ENCODE data around the gene CRELD2.

CRELD2 gene

DNA sequence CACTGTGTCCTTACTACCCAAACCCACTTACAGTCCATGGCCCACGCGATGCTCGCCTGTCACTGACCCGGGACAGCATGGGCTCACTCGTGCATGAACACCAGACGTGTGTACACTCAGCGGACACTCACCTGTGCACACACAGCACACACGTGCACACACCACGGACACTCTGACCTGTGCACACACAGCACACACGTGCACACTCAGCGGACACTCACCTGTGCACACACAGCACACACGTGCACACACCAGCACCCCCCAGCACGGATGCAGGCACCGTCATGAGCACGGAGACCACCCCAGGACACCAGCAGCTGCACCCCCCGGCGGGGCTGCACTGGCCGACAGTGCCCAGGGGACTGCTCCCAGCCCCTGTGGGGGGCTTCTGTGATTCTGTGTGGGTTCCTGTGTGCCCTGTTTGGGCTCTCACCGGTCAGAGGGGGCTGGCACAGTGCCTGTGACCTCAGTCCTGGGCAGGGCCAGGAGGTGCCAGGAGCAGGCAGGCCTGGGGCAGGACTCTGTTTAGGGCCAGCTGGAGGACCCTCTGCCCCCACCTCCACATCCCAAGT, 20.2 kb downstream of the CRELD2 start:
- Histone ChIP-seq H3K4me2 (ENCODE audit: low read length) (no peak overlapping the region), H3K36me3 (ENCODE audit: insufficient read depth, low read length) (no peaks in the 10 kb centered on the region; the same call in 1 of the 2 replicates), H3K4me1 (ENCODE audit: insufficient read depth, low read length, severe bottlenecking) (peaks cover 7% of the 10 kb centered on the region), H3K79me2 (ENCODE audit: insufficient read depth, low read length) (no peaks in the 10 kb centered on the region), H3F3A (ENCODE audit: insufficient read depth, low read length) (no peaks in the 10 kb centered on the region), H3K9ac (ENCODE audit: low read length) (no peak overlapping the region), H3K27me3 (ENCODE audit: insufficient read depth, low read length) (peaks cover 8% of the 10 kb centered on the region; the same call in 1 of the 2 replicates), H3K9me2 (ENCODE audit: low read depth, low read length) (no peaks in the 10 kb centered on the region), H2AFZ (ENCODE audit: low read length) (no peak overlapping the region), H4K20me1 (ENCODE audit: insufficient read depth, low read length) (no peaks in the 10 kb centered on the region), H3K27ac (ENCODE audit: low read depth, low read length, poor library complexity, severe bottlenecking) (no peak overlapping the region), H3K4me3 (ENCODE audit: low read depth, low read length, poor library complexity, severe bottlenecking) (no peak overlapping the region), H3K9me3 (ENCODE audit: low read length) (no peaks in the 10 kb centered on the region)
- TF ChIP-seq, protein P1, sequence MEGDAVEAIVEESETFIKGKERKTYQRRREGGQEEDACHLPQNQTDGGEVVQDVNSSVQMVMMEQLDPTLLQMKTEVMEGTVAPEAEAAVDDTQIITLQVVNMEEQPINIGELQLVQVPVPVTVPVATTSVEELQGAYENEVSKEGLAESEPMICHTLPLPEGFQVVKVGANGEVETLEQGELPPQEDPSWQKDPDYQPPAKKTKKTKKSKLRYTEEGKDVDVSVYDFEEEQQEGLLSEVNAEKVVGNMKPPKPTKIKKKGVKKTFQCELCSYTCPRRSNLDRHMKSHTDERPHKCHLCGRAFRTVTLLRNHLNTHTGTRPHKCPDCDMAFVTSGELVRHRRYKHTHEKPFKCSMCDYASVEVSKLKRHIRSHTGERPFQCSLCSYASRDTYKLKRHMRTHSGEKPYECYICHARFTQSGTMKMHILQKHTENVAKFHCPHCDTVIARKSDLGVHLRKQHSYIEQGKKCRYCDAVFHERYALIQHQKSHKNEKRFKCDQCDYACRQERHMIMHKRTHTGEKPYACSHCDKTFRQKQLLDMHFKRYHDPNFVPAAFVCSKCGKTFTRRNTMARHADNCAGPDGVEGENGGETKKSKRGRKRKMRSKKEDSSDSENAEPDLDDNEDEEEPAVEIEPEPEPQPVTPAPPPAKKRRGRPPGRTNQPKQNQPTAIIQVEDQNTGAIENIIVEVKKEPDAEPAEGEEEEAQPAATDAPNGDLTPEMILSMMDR (IDR thresholded peaks at IDR 0.05; ENCODE audit: low read length), result no peak
- TF ChIP-seq EZH2 (IDR thresholded peaks at IDR 0.05; ENCODE audit: borderline replicate concordance, low read length), result no peak

DNA sequence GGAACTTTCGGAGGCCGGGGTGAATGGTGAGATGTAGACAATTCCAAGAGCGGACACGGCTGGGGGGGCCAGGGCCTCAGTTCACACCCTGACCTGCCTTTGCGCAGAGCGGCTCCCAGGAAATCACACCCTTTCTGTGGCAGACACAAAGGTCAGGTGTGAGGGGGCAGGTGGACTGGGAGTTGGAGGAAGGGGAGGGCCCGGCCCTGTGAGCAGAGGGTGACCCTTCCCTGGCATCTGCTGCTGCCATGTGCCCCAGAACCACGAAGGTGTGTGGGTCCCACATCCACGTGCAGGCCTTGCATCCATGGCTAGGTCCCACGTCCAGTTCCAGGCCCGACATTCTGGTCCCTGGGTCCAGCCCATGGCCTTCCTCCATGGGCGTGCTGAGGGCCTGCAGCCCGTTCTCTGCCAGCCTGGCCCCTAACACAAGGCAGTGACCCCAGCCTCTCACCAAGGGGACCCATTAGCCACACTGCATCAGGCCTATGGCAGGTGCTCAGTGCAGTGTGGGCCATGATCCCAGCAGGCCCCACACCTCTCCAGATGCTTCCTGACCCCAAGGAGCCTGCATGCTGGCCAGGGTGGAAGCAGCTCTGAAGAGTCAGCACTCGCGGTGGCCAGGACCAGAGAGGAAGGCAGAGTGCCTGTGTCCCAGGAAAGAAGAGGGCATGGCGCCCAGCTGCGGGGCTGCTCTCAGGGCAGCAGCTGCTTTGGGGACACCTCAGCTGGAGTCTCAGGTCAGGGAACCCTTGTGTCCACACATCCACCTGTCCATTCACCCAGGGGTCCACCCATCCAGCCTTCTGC, 23.3 kb downstream of the CRELD2 start:
- H3K27me3 ChIP-seq (ENCODE audit: insufficient read depth, low read length), result peaks cover 8% of the 10 kb centered on the region; the same call in 1 of the 2 replicates
- H3F3A ChIP-seq (ENCODE audit: insufficient read depth, low read length), result no peaks in the 10 kb centered on the region
- no peaks in the 10 kb centered on the region for H3K9me3 ChIP-seq (ENCODE audit: low read length)
- H3K36me3 ChIP-seq (ENCODE audit: insufficient read depth, low read length), result no peaks in the 10 kb centered on the region; the same call in 1 of the 2 replicates
- H3K79me2 ChIP-seq (ENCODE audit: insufficient read depth, low read length), result no peaks in the 10 kb centered on the region
- H3K9me2 ChIP-seq (ENCODE audit: low read depth, low read length), result no peaks in the 10 kb centered on the region
- peaks cover 4% of the 10 kb centered on the region for H3K4me1 ChIP-seq (ENCODE audit: insufficient read depth, low read length, severe bottlenecking)
- H3K27ac ChIP-seq (ENCODE audit: low read depth, low read length, poor library complexity, severe bottlenecking), result no peak overlapping the region
- no peak overlapping the region for H3K9ac ChIP-seq (ENCODE audit: low read length)
- no peak overlapping the region for H3K4me2 ChIP-seq (ENCODE audit: low read length)
- H2AFZ ChIP-seq (ENCODE audit: low read length), result no peak overlapping the region
- no peak overlapping the region for H3K4me3 ChIP-seq (ENCODE audit: low read depth, low read length, poor library complexity, severe bottlenecking)
- TF ChIP-seq, protein P1 (IDR thresholded peaks at IDR 0.05; ENCODE audit: low read length), result no peak
- TF ChIP-seq EZH2 (IDR thresholded peaks at IDR 0.05; ENCODE audit: borderline replicate concordance, low read length), result no peak
- H4K20me1 ChIP-seq (ENCODE audit: insufficient read depth, low read length), result no peaks in the 10 kb centered on the region

DNA sequence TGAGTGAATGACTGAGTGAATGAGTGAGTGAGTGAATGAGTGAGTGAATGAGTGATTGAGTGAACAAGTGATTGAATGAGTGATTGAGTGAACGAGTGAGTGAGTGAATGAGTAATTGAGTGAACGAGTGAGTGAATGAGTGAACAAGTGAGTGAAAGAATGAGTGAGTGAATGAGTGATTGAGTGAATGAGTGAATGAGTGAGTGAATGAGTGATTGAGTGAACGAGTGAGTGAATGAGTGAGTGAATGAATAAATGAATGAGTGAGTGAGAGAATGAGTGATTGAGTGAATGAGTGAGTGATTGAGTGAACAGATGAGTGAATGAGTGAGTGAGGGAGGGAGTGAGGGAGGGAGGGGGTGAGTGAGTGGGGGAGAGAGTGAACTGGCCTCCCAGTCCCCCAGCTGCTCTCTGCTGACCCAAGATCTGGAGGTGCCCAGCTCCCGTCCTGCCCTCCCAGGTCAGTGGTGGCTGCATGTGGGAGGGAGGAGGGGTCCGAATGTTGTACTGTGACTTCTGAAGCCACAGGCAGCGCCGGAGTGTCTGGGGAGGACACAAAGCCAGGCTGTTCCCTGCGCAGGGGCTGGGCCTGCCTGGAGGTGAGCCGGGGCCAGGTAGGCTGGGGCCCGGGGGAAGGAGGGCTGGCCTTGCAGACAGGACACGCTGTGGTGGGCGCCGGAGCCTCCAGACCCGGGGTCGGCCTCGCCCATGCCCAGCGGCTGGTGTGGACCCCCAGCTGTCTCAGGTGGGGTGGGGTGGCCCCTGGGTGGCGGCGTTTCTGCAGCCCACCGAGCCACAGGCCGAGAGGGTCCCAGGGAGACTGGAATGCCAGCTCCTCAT, 24.4 kb downstream of the CRELD2 start:
- Histone ChIP-seq H3K9ac (ENCODE audit: low read length) (no peak overlapping the region), H3F3A (ENCODE audit: insufficient read depth, low read length) (no peaks in the 10 kb centered on the region), H3K79me2 (ENCODE audit: insufficient read depth, low read length) (no peaks in the 10 kb centered on the region), H3K4me3 (ENCODE audit: low read depth, low read length, poor library complexity, severe bottlenecking) (no peak overlapping the region), H3K9me2 (ENCODE audit: low read depth, low read length) (no peaks in the 10 kb centered on the region), H3K36me3 (ENCODE audit: insufficient read depth, low read length) (no peaks in the 10 kb centered on the region; the same call in 1 of the 2 replicates), H3K27ac (ENCODE audit: low read depth, low read length, poor library complexity, severe bottlenecking) (no peak overlapping the region), H3K4me2 (ENCODE audit: low read length) (no peak overlapping the region), H3K4me1 (ENCODE audit: insufficient read depth, low read length, severe bottlenecking) (peaks cover 4% of the 10 kb centered on the region), H4K20me1 (ENCODE audit: insufficient read depth, low read length) (no peaks in the 10 kb centered on the region), H3K27me3 (ENCODE audit: insufficient read depth, low read length) (peaks cover 5% of the 10 kb centered on the region; the same call in 1 of the 2 replicates), H2AFZ (ENCODE audit: low read length) (no peak overlapping the region), H3K9me3 (ENCODE audit: low read length) (no peaks in the 10 kb centered on the region)
- no peak for TF ChIP-seq EZH2 (IDR thresholded peaks at IDR 0.05; ENCODE audit: borderline replicate concordance, low read length)
- TF ChIP-seq, protein P1 (IDR thresholded peaks at IDR 0.05; ENCODE audit: low read length), result no peak

All from OCI-LY1 (cell line).